Cardiac fibroblast (primary cell): Measurements from ENCODE around the gene CFAP99.

Source experiments
- DNase-seq, 2 donors: peaks; one replicate each; pipeline versions ENCODE4 v3.0.0 to v3.0.0-alpha.2; 2010; ENCODE audit warnings: low read depth in 2 of 2
- H3K4me3 ChIP-seq, 2 donors: replicated peaks in 1 of 2; 1 replicate in 1 of 2; 2 replicates in 1 of 2; pipeline ENCODE4 v1.5.1; 2011; ENCODE audit warnings: low read depth in 2 of 2, low read length in 2 of 2, mild to moderate bottlenecking in 2 of 2, moderate library complexity in 1 of 2
- CTCF ChIP-seq: IDR thresholded peaks from one replicate; pipeline ENCODE4 v1.5.1; 2011; ENCODE audit warnings: low read depth, mild to moderate bottlenecking, low read length, inconsistent platforms

CFAP99 gene

GRCh38 chr4:2418650-2419571 lies at the start of gene CFAP99:
Gene CFAP99 (plus strand): TSS chr4:2418955.
- TF ChIP-seq CTCF: no peak
- DNase-seq: peak; percentile 96
- H3K4me3 ChIP-seq: peak within 1 kb of the TSS; percentile 65 to 72

- H3K4me3 ChIP-seq: no peak overlapping the region
- DNase-seq: no peak
- no peak for TF ChIP-seq CTCF
These were observed 48.0 kb upstream of the CFAP99 start for GRCh38 chr4:2370597-2371320.

- no peak for TF ChIP-seq CTCF
- H3K4me3 ChIP-seq: no peak overlapping the region
- DNase-seq: no peak
These were observed 46.8 kb upstream of the CFAP99 start for GRCh38 chr4:2371765-2372487.

GRCh38 chr4:2372488-2373030 lies 46.2 kb upstream of the CFAP99 start:
- DNase-seq: no peak
- no peak overlapping the region for H3K4me3 ChIP-seq
- TF ChIP-seq CTCF: no peak

- H3K4me3 ChIP-seq: no peak overlapping the region
- DNase-seq: no peak
- no peak for TF ChIP-seq CTCF
These were observed 45.2 kb upstream of the CFAP99 start for GRCh38 chr4:2373532-2373931.

- no peak for TF ChIP-seq CTCF
- DNase-seq: no peak
- no peak overlapping the region for H3K4me3 ChIP-seq
These were observed 43.3 kb upstream of the CFAP99 start for GRCh38 chr4:2375427-2375826.
